ENCODE measurements around the gene EIF3M. TPM values are rescaled to one million over a fixed set of nuclear protein-coding genes. Genes with fewer than 3 reads are reported as not detected.
A peak's percentile ranks its signal among the peaks of the same experiment; 100 is the strongest.

EIF3M gene
- total and polyA plus RNA-seq, 2 experiments from 2014 or later = 667 to 714 TPM

- Mint-ChIP-seq H3K27ac (0 out of 2 replicates have a peak overlapping the region, but pooled peaks have one; percentile 12), H3K4me3 (no peak overlapping the region), H3K27me3 (ENCODE audit: insufficient read depth, low read depth, poor library complexity) (no peaks in the 10 kb centered on the region), H3K36me3 (ENCODE audit: low read depth) (peaks cover 72% of the 10 kb centered on the region), H3K4me1 (peaks cover 15% of the 10 kb centered on the region; the same call in 2 of the 3 replicates), H3K9me3 (no peaks in the 10 kb centered on the region)
- peaks cover 3% of the 10 kb centered on the region; the same call in 1 of the 2 replicates for H3K79me2 ChIP-seq (replicated peaks; ENCODE audit: insufficient read depth)
- H3K4me3 ChIP-seq = no peak overlapping the region
- H3K36me3 ChIP-seq (ENCODE audit: insufficient read depth) = peaks cover 65% of the 10 kb centered on the region
- H3K9me2 ChIP-seq (ENCODE audit: insufficient read depth) = no peaks in the 10 kb centered on the region
- 0 out of 2 replicates have a peak, but pooled peaks cover 5% of the 10 kb centered on the region for H3K4me1 ChIP-seq (ENCODE audit: insufficient read depth)
- H2AFZ ChIP-seq = no peak overlapping the region
- TF ChIP-seq ZNF331 (CRISPR knock-in tag; IDR thresholded peaks at IDR 0.05; ENCODE audit: low read depth) = no peak
- TF ChIP-seq ZNF462 (CRISPR knock-in tag; IDR thresholded peaks at IDR 0.05) = no peak
- TF ChIP-seq ZNF114 (CRISPR knock-in tag; IDR thresholded peaks at IDR 0.05) = no peak
- no peak for TF ChIP-seq CREB1 (CRISPR knock-in tag; IDR thresholded peaks at IDR 0.05; ENCODE audit: low read depth)
- no peak for TF ChIP-seq REST (IDR thresholded peaks at IDR 0.05; ENCODE audit: unreplicated experiment)
- TF ChIP-seq CTCF (conservative IDR thresholded peaks at IDR 0.05; ENCODE audit: low read depth in 2 of 2) = no peak
- no peak for TF ChIP-seq EZH2 (IDR thresholded peaks at IDR 0.05; ENCODE audit: low read depth, unreplicated experiment)
- no peak for TF ChIP-seq POLR2AphosphoS5 (IDR thresholded peaks at IDR 0.05; ENCODE audit: low read depth)
- no peak for TF ChIP-seq EZH2phosphoT487 (IDR thresholded peaks at IDR 0.05; ENCODE audit: unreplicated experiment)
- no peak for TF ChIP-seq JUNB (IDR thresholded peaks at IDR 0.05; ENCODE audit: unreplicated experiment)
- TF ChIP-seq STAT1 (IDR thresholded peaks at IDR 0.05; ENCODE audit: unreplicated experiment) = no peak
- no peak for TF ChIP-seq NANOG (IDR thresholded peaks at IDR 0.05; ENCODE audit: borderline replicate concordance)
- no peak for TF ChIP-seq ETS1 (IDR thresholded peaks at IDR 0.05)
- no peak overlapping the region for H3K27ac ChIP-seq (ENCODE audit: low read depth)
- no peak for ATAC-seq
- H4K20me1 ChIP-seq (replicated peaks; ENCODE audit: insufficient read depth) = peaks cover 29% of the 10 kb centered on the region
- H3F3A ChIP-seq (replicated peaks; ENCODE audit: low read depth) = no peaks in the 10 kb centered on the region
- H3K4me2 ChIP-seq = no peak overlapping the region
- no peak for DNase-seq (ENCODE audit: low spot score)
- H3K27me3 ChIP-seq (ENCODE audit: insufficient read depth) = no peaks in the 10 kb centered on the region
These were observed 14.3 kb downstream of the EIF3M start for GRCh38 chr11:32597921-32598320.
